IPS-18a (cell line): ENCODE data around the gene ARAP3.

ENCODE experiments used
- H3K27ac ChIP-seq: one replicate; pipeline ENCODE4 v1.5.1; 2013; ENCODE audit warnings: low read length
- H3K27me3 ChIP-seq: one replicate; pipeline ENCODE4 v1.6.1; 2013; ENCODE audit warnings: mild to moderate bottlenecking, low read length; ENCODE audit not compliant: control insufficient read depth, insufficient read depth
- H3K36me3 ChIP-seq: one replicate; pipeline ENCODE4 v1.6.1; 2013; ENCODE audit warnings: low read depth, low read length; ENCODE audit not compliant: control insufficient read depth
- H3K4me1 ChIP-seq: one replicate; pipeline ENCODE4 v1.6.1; 2013; ENCODE audit warnings: low read depth, low read length; ENCODE audit not compliant: control insufficient read depth
- H3K4me3 ChIP-seq: one replicate; pipeline ENCODE4 v1.5.1; 2013; ENCODE audit warnings: low read length
- H3K9ac ChIP-seq: one replicate; pipeline ENCODE4 v1.6.1; 2013; ENCODE audit warnings: mild to moderate bottlenecking, low read length, moderate library complexity
- H3K9me3 ChIP-seq: one replicate; pipeline ENCODE4 v1.6.1; 2013; ENCODE audit warnings: low read depth, low read length; ENCODE audit not compliant: control insufficient read depth

ARAP3 gene

DNA sequence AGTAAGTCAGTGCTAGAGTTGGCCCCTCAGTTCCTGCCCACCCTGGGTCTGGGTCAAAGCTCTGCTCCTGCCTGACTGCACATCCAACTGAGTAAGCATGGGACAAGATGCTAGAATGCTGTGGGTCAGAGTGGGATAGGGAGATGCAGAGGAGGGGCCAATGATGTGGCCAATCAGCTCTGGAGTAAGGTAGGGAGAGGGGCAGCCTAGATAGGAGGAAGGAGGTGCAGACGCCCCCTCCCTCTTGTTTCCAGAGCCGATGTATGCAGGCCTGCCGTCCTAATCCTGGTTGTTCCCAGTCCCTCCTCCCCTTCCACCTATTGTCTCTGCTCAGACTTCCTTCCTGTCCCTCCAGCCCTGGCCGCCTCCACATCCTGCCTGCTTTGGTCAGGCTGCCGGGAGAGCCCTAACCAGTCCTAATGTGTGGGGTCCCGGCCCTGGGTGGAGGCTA lies 1.3 kb downstream of the ARAP3 start:
- H3K27me3 ChIP-seq: no peaks in the 10 kb centered on the region
- peaks cover 27% of the 10 kb centered on the region for H3K4me1 ChIP-seq
- peaks cover 13% of the 10 kb centered on the region for H3K36me3 ChIP-seq
- peak overlapping the region; percentile 64 for H3K4me3 ChIP-seq
- H3K9ac ChIP-seq: peak overlapping the region; percentile 71
- H3K9me3 ChIP-seq: no peaks in the 10 kb centered on the region
- peak overlapping the region; percentile 66 for H3K27ac ChIP-seq

DNA sequence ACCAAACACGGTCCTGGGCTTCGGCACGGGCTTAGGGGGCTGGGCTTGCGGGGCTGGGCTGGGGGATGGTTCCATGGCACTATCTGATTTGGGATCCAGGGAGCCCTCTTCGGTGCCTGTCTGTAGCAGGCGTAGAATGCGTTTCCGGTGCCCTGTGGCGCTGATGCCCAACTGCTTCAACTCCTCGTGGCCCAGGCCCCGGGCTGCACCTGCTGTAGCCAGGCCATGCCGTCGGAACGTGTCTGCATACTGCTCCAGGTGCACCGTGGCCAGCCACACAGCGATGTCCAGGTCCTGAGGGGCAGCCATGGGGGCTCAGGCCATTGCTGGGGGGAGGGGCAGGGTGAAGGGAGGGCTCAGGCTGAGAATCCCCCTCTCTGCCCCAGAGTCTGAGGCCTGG lies 1.9 kb downstream of the ARAP3 start:
- no peaks in the 10 kb centered on the region for H3K27me3 ChIP-seq
- H3K27ac ChIP-seq: no peak overlapping the region
- H3K4me3 ChIP-seq: peak overlapping the region; percentile 24
- H3K4me1 ChIP-seq: peaks cover 27% of the 10 kb centered on the region
- H3K36me3 ChIP-seq: peaks cover 13% of the 10 kb centered on the region
- no peak overlapping the region for H3K9ac ChIP-seq
- no peaks in the 10 kb centered on the region for H3K9me3 ChIP-seq

DNA sequence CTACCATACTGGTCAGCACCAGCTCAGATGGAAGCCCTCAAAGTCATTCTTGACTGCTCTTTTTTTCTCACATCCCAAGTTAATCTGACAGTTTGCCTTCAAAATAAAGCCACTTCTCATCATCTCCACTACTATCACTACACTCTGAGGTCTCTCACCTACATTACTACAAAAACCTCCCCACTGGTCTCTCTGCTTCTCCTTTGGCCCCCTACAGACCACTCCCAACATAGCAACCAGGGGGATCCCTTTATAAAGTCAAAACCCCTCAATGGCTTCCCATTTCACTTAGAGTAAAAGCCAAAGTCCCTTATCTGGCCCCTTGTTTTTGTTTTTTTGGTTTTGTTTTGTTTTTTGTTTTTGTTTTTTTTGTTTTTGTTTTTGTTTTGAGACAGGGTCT lies 4.6 kb downstream of the ARAP3 start:
- H3K9me3 ChIP-seq: no peaks in the 10 kb centered on the region
- H3K36me3 ChIP-seq: peaks cover 13% of the 10 kb centered on the region
- no peak overlapping the region for H3K9ac ChIP-seq
- no peak overlapping the region for H3K4me3 ChIP-seq
- no peaks in the 10 kb centered on the region for H3K27me3 ChIP-seq
- peaks cover 33% of the 10 kb centered on the region for H3K4me1 ChIP-seq
- H3K27ac ChIP-seq: no peak overlapping the region

DNA sequence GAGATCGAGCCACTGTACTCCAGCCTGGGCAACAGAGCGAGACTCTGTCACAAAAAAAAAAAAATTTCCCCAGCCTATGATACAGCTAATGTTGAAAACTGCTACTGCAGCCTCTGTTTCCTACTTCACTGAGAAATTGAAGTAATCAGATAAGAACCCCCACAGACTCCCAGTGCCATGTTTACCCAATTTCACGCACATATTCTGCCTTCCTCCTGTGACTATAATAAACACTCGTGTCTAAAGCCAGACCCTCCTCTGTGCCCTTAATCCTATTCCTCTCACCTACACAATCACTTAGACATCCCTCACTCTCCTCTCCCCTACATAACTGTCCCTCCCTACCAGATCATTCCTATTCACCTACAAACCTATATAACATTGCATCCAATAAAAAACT lies 6.4 kb downstream of the ARAP3 start:
- Histone ChIP-seq H3K36me3 (peaks cover 30% of the 10 kb centered on the region), H3K9me3 (no peaks in the 10 kb centered on the region), H3K4me3 (no peak overlapping the region), H3K9ac (no peak overlapping the region), H3K4me1 (peaks cover 24% of the 10 kb centered on the region), H3K27me3 (no peaks in the 10 kb centered on the region), H3K27ac (no peak overlapping the region)

DNA sequence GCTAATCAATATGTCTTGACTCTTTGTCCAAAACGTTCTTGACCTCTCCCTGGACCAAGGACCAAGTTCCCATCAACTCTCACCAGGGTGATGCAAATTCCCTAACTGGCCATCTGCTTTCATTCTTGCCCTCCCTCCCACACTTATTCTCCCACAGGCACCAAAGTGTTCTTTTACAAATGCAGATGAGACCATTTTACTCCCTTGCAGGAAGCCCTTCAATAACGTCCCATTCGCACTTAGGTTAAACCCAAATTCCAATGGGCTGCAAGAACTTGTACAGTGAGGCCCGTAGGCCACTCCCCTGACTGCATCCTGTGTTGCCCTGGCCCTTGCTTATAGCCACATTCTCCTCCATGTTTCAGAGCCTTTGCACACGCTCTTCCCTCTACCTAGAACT lies 7.3 kb downstream of the ARAP3 start:
- Histone ChIP-seq H3K36me3 (peaks cover 36% of the 10 kb centered on the region), H3K9ac (no peak overlapping the region), H3K4me1 (peaks cover 21% of the 10 kb centered on the region), H3K27me3 (no peaks in the 10 kb centered on the region), H3K9me3 (no peaks in the 10 kb centered on the region), H3K27ac (peak overlapping the region; percentile 69), H3K4me3 (peak overlapping the region; percentile 1)

DNA sequence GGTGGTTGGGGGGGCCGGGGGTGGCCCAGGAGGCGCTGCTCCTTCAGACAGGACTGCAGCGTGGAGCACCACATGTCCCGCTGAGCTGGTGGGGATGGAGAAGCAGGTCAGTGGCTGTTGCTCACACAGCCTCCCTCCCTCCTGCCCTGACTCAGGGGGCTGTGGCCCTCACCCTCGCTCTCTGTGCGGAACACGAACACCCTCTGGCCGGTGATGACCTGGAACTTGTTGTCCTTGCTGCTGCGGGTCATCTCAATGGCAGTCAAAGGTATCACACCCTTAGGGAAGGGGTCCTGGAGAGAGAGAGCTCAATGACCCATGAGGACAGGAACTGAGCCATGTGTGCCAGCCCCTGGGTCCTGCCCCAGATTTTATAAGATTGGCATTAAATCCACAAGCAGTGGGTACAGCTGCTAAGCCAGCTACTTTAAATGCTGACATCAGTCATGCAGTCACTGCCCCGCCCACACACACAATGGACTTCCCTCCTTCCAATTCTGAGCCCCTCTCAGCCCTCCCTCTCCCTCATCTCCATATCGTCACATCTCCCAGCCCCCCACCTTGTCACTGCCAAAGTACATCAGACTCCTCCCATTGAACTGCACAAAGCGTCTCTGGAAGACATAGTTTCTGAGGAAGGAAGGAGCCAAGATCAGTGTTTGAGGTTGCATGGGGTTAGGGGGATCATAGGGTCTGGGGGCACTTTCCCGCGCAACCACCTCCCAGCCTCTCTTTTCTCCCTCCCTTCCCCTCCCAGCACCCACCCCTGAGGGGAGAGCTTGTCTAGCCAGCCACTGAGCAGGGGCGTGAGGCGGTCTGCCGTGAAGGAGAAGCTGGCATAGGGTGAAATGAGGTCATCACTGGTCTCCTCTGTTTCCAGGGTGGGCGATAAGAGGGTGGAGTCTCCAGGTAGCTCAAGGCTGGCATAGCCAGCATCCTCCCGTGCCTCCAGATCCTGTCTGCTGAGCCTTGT lies 8.9 kb downstream of the ARAP3 start:
- Histone ChIP-seq H3K27ac (no peak overlapping the region), H3K4me3 (no peak overlapping the region), H3K36me3 (peaks cover 33% of the 10 kb centered on the region), H3K9me3 (no peaks in the 10 kb centered on the region), H3K9ac (no peak overlapping the region), H3K4me1 (peaks cover 21% of the 10 kb centered on the region), H3K27me3 (no peaks in the 10 kb centered on the region)

DNA sequence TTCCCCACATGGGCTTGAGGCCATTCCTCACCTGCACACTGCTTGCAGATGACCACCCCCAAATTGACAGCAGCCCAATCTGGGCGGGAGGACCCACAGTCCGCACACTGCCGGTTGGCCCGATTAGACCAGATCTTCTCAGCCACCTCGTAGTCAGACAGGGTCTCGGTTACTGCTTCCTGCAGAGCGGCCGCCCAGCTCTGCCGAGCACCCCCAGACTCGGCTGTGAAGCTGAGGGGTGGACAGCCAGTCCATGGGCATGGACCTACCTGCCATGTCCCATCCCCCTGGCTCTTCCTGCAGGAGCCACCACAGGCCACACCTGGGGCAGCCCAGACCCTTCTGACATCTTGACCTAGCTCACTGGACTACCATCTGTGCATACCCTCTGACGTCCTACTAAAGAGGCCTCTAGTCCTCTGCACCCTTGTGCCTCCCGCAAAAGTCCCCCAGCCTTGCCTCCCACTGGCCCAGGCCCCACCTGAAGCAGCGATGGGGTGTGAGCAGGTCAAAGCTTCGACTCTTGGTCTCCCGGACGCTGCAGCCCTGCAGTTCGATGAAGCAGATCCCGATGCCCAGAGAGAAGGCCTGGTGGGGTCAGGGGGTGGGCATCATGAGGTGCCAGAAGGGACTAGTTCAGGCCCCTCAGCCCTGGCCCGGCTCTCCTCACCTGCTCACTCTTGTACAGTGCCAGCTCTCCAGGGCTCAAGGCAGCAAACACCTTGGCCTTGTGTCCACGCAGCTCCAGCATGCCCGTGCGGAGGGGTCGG lies 9.8 kb downstream of the ARAP3 start:
- peaks cover 19% of the 10 kb centered on the region for H3K4me1 ChIP-seq
- H3K4me3 ChIP-seq: no peak overlapping the region
- no peak overlapping the region for H3K27ac ChIP-seq
- H3K36me3 ChIP-seq: peaks cover 32% of the 10 kb centered on the region
- no peaks in the 10 kb centered on the region for H3K9me3 ChIP-seq
- no peak overlapping the region for H3K9ac ChIP-seq
- no peaks in the 10 kb centered on the region for H3K27me3 ChIP-seq

DNA sequence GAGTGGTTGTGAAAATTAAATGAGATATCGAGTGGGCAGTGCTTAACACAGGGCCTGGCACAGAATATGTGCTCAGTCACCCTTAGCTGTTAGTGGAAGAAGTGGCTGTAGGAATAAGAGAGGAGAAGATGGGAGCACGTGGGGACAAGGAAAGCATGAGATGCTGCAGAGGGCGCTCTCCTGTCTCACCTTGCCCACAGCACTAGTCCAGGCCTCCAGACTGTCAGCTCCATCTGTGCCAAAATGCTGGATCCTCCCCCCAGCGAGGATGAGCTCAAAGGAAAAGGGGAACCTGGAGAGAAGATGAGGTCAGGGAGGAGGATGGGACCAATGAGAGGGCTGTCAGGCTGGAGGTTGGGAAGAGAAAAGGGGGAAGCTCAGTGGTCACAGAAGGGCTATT lies 12.5 kb downstream of the ARAP3 start:
- H3K27ac ChIP-seq: no peak overlapping the region
- no peaks in the 10 kb centered on the region for H3K27me3 ChIP-seq
- H3K9ac ChIP-seq: no peak overlapping the region
- no peaks in the 10 kb centered on the region for H3K9me3 ChIP-seq
- H3K4me1 ChIP-seq: peaks cover 11% of the 10 kb centered on the region
- H3K36me3 ChIP-seq: peaks cover 33% of the 10 kb centered on the region
- H3K4me3 ChIP-seq: no peak overlapping the region

DNA sequence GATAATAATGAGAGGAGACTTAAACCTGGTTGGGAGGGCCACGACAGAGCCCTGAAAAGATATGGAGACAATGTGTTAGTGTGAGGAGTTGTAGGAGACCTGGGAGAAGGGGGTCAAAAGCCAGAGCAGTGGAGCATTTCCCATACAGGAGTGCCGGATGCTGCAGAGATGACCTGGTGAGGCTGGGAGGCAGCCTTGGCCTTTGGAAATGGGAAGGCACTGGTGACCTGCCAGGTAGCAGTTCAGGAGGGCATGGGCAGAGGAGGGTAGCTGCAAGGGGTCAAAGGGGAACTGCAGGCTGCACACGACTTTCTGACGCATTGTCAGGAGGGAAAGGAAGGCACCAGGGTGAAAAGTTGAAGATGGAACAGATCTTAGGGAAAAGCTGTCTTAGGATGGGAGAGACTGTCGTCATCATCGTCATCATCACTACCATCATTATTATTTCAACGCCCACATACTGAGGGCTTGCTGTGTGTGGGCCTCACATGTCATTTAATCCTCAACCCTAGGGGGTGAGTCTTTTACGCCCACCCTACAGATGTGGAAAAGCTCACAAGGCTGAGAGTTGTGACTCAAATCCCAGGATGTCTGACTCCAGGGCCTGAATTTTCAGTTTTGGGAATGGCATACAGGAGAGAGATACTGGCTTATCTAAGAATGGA lies 13.3 kb downstream of the ARAP3 start:
- Histone ChIP-seq H3K9me3 (no peaks in the 10 kb centered on the region), H3K4me3 (no peak overlapping the region), H3K36me3 (peaks cover 40% of the 10 kb centered on the region), H3K4me1 (peaks cover 7% of the 10 kb centered on the region), H3K9ac (no peak overlapping the region), H3K27me3 (no peaks in the 10 kb centered on the region), H3K27ac (no peak overlapping the region)

DNA sequence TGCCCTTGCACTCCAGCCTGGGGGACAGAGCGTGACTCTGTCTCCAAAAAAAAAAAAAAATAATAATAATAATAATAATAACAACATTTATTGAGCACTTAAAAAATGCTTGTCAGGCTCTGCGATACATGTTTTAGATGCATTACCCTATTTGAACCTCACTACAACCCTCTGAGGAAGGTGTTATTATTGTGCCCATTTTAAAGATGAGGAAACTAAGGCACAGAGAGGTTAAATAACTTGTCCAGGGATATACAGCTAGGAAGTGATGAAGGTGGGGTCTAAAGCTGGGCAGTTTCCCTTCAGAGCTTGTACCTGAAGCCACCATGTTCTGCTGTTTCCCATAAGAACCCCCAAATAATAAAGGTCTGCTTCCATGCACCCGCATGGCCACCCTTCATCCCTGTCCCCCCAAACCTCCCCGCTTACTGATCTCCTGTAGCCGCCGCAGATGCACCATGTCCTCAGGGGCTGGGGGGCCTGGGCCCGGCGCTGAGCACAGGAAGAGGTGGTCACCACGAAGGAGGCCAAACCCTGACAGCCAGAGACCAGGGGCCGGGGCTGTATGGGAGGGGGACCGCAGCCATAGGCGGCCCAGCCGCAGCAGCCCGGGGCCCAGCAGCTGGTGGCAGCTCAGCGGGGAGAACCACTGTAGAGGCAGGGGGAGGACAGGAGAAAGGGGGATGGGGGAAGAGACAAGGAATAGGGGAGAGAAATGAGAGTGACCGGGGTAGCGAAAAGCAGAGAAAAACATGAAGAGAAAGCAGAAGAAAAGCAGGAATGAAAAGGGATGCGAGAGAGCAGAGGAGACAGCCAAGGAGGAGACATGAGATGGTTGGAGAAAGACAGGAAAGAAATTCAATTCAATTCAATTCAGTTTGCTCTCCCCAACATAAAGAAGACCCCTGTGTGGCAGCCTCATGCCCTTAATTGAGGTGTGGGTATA lies 15.8 kb downstream of the ARAP3 start:
- H3K36me3 ChIP-seq: peaks cover 46% of the 10 kb centered on the region
- H3K4me1 ChIP-seq: peaks cover 3% of the 10 kb centered on the region
- no peak overlapping the region for H3K27ac ChIP-seq
- H3K27me3 ChIP-seq: no peaks in the 10 kb centered on the region
- no peak overlapping the region for H3K4me3 ChIP-seq
- no peak overlapping the region for H3K9ac ChIP-seq
- H3K9me3 ChIP-seq: no peaks in the 10 kb centered on the region
